Karpas-422 (cell line): Measurements from ENCODE around the gene TNS3. TPM values are rescaled to one million over a fixed set of nuclear protein-coding genes. Genes with fewer than 3 reads are reported as not detected.

Source experiments
- DNase-seq: peaks from one replicate; pipeline ENCODE4 v3.0.0-alpha.2; 2015
- H2AFZ ChIP-seq: fragments of 200-600 bp; sonication (generic); 2 replicates; pipeline ENCODE4 v1.6.1; 2014; ENCODE audit warnings: antibody characterized with exemption, low read length, mixed read lengths
- H3K27ac ChIP-seq: fragments of 200-600 bp; sonication (generic); 2 replicates; pipeline ENCODE4 v1.5.1; 2014; ENCODE audit warnings: mild to moderate bottlenecking, low read length, moderate library complexity
- H3K27me3 ChIP-seq: fragments of 200-600 bp; sonication (generic); 2 replicates; pipeline ENCODE4 v1.6.1; 2014; ENCODE audit warnings: low read length, mixed read lengths
- H3K36me3 ChIP-seq: fragments of 200-600 bp; sonication (generic); 2 replicates; pipeline ENCODE4 v1.6.1; 2014; ENCODE audit warnings: low read length, mixed read lengths; ENCODE audit not compliant: insufficient read depth
- H3K4me1 ChIP-seq: fragments of 200-600 bp; sonication (generic); 2 replicates; pipeline ENCODE4 v1.6.1; 2014; ENCODE audit warnings: mild to moderate bottlenecking, low read length, mixed read lengths
- H3K4me2 ChIP-seq: fragments of 200-600 bp; sonication (generic); 2 replicates; pipeline ENCODE4 v1.6.1; 2014; ENCODE audit warnings: low read length, low read depth, mild to moderate bottlenecking; ENCODE audit not compliant: poor library complexity, severe bottlenecking
- H3K4me3 ChIP-seq: fragments of 200-600 bp; sonication (generic); 2 replicates; pipeline ENCODE4 v1.5.1; 2014; ENCODE audit warnings: mild to moderate bottlenecking, antibody characterized with exemption, low read length, mixed read lengths
- H3K79me2 ChIP-seq: fragments of 200-600 bp; sonication (generic); 2 replicates; pipeline ENCODE4 v1.6.1; 2014; ENCODE audit warnings: mild to moderate bottlenecking, low read length, mixed read lengths
- H3K9ac ChIP-seq: fragments of 200-600 bp; sonication (generic); 2 replicates; pipeline ENCODE4 v1.6.0; 2014; ENCODE audit warnings: low read length
- H3K9me2 ChIP-seq: fragments of 200-600 bp; sonication (generic), shearing (Covaris generic); replicated peaks from 2 replicates; pipeline ENCODE4 v1.6.0; 2014; ENCODE audit warnings: mild to moderate bottlenecking, low read length, moderate library complexity; ENCODE audit not compliant: insufficient read depth
- H3K9me3 ChIP-seq: fragments of 300-700, 200-600 bp; sonication (generic); 2 replicates; pipeline ENCODE4 v1.6.1; 2014; ENCODE audit warnings: low read length, mixed read lengths
- H4K20me1 ChIP-seq: fragments of 200-600 bp; sonication (generic); 2 replicates; pipeline ENCODE4 v1.6.1; 2014; ENCODE audit warnings: mild to moderate bottlenecking, antibody characterized with exemption, low read length, low read depth; ENCODE audit not compliant: insufficient read depth
- total RNA-seq: library from RNA; depleted of rRNA; stranded (reverse); fragments of >200 nt; shearing (Covaris generic); gene quantifications from 2 replicates; pipeline ENCODE4 v1.2.3, GENCODE V29; 2014; ENCODE audit warnings: low replicate concordance

TNS3 gene
- total RNA-seq, 1 experiment from 2014 or later: 56.6 TPM

DNA sequence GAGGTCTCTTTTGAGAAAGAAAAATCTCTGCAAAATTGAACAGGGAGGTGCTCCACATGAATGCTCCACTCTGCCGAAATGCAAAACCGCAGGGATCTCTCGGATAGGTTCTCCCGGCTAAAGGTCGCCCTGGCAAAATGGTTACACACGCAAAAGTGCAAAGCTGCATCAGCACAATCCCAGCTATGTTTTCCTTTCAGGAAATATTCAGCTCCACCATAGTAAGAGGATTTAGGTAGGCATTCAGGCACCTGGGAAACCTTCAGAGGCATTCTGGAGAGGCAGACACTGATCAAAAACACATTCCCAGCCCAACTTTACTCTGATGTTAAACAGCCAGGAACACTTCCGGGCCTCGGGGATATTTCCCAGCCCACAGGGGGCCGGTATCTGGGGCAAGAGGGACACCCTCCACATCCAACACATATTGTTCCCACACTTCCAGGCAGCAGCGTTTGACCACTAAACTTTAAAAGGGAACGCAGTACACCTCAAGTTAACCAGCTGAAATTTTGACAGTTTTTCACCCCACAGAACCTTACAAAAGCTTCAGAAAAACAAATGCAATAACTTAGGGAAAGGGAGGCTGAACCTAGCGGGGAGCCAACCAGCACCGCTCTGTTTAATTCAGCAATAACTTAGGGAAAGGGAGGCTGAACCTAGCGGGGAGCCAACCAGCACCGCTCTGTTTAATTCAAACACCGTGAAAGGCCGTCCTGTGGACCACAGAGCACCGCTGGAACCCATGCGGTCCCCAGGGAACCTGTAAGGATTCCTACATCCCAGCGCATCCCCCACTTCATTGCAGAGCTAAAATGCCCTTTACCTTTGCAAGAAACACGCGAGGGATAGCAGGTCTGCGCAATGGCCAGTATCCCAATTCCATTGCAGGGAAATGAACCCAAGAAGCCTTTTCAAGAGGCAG, 45.9 kb downstream of the TNS3 start:
- Histone ChIP-seq H3K4me1 (peaks cover 26% of the 10 kb centered on the region), H3K9me2 (no peaks in the 10 kb centered on the region), H3K79me2 (peaks cover 93% of the 10 kb centered on the region), H3K27ac (peak overlapping the region; percentile 33; the same call in 1 of the 2 replicates), H3K4me2 (no peak overlapping the region), H2AFZ (no peak overlapping the region), H3K27me3 (no peaks in the 10 kb centered on the region), H4K20me1 (0 out of 2 replicates have a peak, but pooled peaks cover 3% of the 10 kb centered on the region), H3K9me3 (no peaks in the 10 kb centered on the region), H3K36me3 (0 out of 2 replicates have a peak, but pooled peaks cover 5% of the 10 kb centered on the region), H3K4me3 (no peak overlapping the region), H3K9ac (no peak overlapping the region)
- no peak for DNase-seq

DNA sequence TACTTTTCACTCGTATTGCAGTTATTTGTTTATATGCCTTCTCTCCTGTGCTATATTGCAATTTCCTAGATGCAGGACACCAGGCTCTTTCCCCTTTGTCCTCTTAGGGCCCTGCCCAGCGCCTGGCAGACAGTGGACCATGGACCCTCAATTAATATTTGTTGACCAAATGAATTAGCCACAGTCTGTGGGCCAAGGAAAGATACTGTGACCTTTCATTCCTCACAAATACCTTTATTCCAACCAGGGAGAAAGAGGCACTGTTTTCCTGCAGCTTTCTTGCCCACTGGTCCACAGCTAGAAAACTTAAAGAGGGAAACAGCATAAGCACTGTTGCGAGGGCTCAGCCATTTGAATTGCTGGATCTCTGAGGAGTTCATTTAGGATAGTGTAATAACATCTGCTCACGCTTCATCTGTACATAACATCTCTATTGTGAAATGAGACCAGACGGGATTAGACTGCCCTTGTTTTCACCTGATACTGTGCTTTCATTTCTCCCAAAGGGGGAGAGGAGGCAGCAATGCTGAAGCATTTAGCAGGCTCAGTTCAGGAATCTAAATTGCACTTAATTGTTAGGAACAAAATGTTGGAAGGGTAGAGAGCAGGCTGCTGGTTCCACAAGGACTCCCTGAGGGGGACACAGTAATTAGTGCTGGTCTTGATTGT, 46.7 kb downstream of the TNS3 start:
- Histone ChIP-seq H3K79me2 (peaks cover 90% of the 10 kb centered on the region), H4K20me1 (0 out of 2 replicates have a peak, but pooled peaks cover 3% of the 10 kb centered on the region), H3K4me2 (no peak overlapping the region), H3K9me2 (no peaks in the 10 kb centered on the region), H3K9me3 (no peaks in the 10 kb centered on the region), H3K27ac (peak overlapping the region; percentile 33; the same call in 1 of the 2 replicates), H3K36me3 (0 out of 2 replicates have a peak, but pooled peaks cover 5% of the 10 kb centered on the region), H3K4me1 (peaks cover 26% of the 10 kb centered on the region), H3K27me3 (no peaks in the 10 kb centered on the region), H3K9ac (no peak overlapping the region), H2AFZ (no peak overlapping the region), H3K4me3 (no peak overlapping the region)
- DNase-seq: no peak

DNA sequence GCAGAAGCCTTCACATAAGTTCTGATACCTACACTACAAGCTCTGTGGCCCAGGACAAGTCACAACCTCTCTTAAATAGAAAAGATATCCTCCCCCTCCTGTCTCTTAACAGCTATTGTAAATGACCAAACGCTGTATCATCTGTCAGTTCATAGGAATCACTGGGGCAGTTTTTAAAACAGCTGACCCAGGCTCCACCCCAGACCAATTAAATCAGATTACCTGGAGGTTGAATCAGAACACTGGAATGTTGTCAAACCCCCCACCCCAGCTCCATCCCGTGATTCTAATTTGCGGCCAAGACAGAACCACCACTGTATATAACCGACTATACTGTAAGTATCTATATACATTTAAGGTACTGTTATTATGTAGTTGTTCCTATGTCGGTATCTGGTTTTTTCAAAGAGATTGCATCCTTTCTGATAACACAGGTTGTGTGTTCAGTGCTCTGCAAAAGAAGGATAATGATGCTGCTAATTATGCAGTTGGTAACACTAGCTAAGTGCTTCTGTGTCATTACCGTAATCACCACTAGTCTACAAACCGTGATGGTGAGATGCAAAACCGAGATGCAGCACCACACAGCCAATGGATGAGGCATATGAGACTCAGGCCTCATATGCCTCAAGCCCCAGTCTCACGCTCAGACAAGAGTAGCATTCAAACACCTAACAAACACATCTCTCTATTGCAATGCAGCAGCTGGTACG, 47.4 kb downstream of the TNS3 start:
- Histone ChIP-seq H3K4me1 (peaks cover 28% of the 10 kb centered on the region), H3K9me3 (no peaks in the 10 kb centered on the region), H3K79me2 (peaks cover 90% of the 10 kb centered on the region), H3K4me3 (no peak overlapping the region), H3K9me2 (no peaks in the 10 kb centered on the region), H3K36me3 (peaks cover 11% of the 10 kb centered on the region; the same call in 1 of the 2 replicates), H2AFZ (no peak overlapping the region), H3K9ac (no peak overlapping the region), H4K20me1 (0 out of 2 replicates have a peak, but pooled peaks cover 3% of the 10 kb centered on the region), H3K4me2 (no peak overlapping the region), H3K27ac (no peak overlapping the region), H3K27me3 (no peaks in the 10 kb centered on the region)
- peak; percentile 67 for DNase-seq

DNA sequence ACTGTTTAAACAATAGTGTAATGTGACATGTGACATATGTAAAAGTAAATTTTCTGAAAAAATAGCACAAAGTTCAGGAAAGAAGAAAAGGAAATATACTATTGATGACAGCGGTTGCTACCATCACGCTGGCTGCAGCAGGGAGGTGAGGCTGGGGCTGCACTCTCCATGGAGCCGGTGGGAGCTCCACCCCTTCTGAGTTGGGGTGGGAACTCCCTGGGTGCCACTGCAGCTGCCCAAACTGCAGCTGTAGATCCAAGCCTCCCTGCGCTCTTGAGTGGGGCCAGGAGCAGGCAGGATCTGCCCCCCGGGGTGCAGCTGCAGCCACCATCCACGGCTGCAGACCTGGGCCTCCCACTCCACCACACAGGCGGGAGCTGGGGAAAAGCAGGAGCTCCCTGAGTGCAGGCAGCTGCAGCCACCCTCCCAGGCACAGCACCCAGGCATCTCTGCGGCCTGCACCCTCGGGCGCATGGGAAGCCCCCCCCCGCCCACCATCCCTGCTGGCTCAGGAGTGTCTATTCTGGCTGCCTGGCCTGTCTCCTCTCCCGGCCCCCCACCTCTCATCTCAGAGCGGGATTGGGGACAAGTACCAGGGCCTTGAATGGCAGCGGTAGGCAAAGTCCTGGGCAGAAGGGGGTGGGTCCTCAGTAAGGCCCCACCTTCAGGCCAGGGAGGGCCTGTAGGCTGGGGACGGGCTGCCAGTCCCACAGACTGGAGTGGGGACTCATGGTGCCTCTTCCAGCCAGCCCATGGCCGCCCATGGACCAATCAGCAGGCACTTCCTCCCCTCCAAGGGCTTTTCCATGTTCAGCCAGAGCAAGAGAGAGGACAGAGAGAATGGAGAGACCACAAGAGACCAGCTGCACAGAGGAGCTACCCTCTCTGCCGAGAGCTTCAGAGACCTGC, 50.1 kb downstream of the TNS3 start:
- peaks cover 18% of the 10 kb centered on the region for H3K36me3 ChIP-seq
- no peaks in the 10 kb centered on the region for H3K9me3 ChIP-seq
- no peak overlapping the region for H3K4me3 ChIP-seq
- no peak overlapping the region for H3K4me2 ChIP-seq
- H2AFZ ChIP-seq: no peak overlapping the region
- H3K9me2 ChIP-seq: no peaks in the 10 kb centered on the region
- H3K27me3 ChIP-seq: no peaks in the 10 kb centered on the region
- peaks cover 78% of the 10 kb centered on the region for H3K79me2 ChIP-seq
- H3K9ac ChIP-seq: no peak overlapping the region
- H3K27ac ChIP-seq: no peak overlapping the region; the same call in 1 of the 2 replicates
- peaks cover 32% of the 10 kb centered on the region for H3K4me1 ChIP-seq
- 0 out of 2 replicates have a peak, but pooled peaks cover 3% of the 10 kb centered on the region for H4K20me1 ChIP-seq
- no peak for DNase-seq

DNA sequence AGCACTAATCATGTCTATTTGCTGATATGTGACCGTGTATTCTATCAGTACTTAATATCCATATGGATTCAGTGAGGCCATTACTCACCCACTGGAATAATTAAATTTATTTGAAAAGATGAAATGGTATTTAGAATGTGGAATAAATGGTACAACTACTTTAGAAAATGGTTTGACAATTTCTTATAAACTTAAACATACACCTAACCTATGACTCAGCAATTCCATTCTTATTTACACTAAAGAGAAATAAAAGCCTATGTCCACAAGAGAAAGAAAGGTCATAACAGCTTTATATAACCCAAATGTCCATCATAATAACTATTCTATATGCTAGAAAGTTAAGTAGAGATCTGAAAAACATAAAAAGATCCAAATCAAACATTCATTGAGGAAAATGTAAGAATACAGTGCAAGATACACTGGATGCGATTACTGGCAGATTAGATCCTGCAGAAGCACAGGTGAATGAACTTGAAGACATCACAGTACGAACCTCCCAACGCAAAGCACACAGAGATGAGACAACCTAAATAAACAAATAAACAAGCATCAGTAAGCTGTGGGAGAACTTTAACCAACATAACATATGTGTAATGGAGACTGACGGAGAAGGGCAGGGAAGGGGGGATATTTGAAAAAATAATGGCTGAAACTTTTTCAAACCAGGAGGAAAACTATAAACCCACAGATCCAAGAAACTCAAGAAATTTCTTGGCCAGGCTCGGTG, 51.9 kb downstream of the TNS3 start:
- Histone ChIP-seq H4K20me1 (no peaks in the 10 kb centered on the region), H3K4me3 (no peak overlapping the region), H3K79me2 (peaks cover 64% of the 10 kb centered on the region), H3K27ac (peak overlapping the region; percentile 40), H3K36me3 (peaks cover 14% of the 10 kb centered on the region), H3K9me3 (no peaks in the 10 kb centered on the region), H3K27me3 (no peaks in the 10 kb centered on the region), H2AFZ (no peak overlapping the region), H3K9ac (no peak overlapping the region), H3K4me2 (no peak overlapping the region), H3K9me2 (no peaks in the 10 kb centered on the region), H3K4me1 (peaks cover 22% of the 10 kb centered on the region)
- DNase-seq: no peak

DNA sequence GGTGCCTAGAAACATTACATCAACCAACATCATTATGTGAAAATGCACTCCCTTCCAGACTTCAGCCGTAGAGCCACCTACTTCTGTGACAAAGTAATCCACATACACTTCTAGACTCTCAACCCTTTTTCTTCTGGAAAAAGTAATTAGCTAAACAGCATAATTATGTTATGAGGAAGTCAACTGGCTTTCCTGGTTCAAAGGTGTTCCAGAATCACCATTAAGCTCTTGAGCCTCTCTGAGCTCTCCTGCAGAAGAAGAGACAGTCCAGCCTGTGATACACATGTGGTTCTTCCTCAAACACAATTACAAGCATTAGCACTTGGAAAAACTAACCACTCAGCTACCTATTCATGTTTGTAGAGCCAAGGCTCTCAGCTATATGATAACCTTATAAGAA, 52.5 kb downstream of the TNS3 start:
- Histone ChIP-seq H2AFZ (no peak overlapping the region), H3K9me3 (no peaks in the 10 kb centered on the region), H3K27ac (peak overlapping the region; percentile 40; the same call in 1 of the 2 replicates), H4K20me1 (no peaks in the 10 kb centered on the region), H3K79me2 (peaks cover 58% of the 10 kb centered on the region), H3K4me3 (no peak overlapping the region), H3K27me3 (no peaks in the 10 kb centered on the region), H3K9ac (no peak overlapping the region), H3K4me2 (no peak overlapping the region), H3K9me2 (no peaks in the 10 kb centered on the region), H3K36me3 (peaks cover 13% of the 10 kb centered on the region), H3K4me1 (peaks cover 18% of the 10 kb centered on the region)
- DNase-seq: no peak

DNA sequence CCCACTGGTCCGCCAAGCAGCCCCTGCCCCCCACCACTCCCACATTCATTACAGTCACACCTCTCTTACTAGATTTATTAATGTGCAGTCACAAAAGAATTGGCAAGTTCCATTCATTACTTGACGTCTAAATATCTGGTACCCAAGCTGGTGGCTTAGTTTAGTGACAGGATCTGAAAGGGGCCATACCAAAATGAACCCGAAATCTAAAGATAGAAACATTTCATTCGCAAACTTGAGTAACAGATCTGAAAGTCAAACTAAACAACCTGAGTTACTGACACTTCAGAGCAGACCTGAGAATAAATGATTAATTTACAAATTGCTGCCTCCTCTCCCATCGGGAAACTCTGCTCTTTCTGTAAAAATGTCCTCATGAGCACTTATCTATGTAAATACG, 53.4 kb downstream of the TNS3 start:
- Histone ChIP-seq H4K20me1 (no peaks in the 10 kb centered on the region), H2AFZ (no peak overlapping the region), H3K9me3 (no peaks in the 10 kb centered on the region), H3K79me2 (peaks cover 58% of the 10 kb centered on the region), H3K36me3 (peaks cover 13% of the 10 kb centered on the region), H3K9ac (no peak overlapping the region), H3K27me3 (no peaks in the 10 kb centered on the region), H3K4me1 (peaks cover 18% of the 10 kb centered on the region), H3K4me2 (no peak overlapping the region), H3K27ac (no peak overlapping the region), H3K9me2 (no peaks in the 10 kb centered on the region), H3K4me3 (no peak overlapping the region)
- DNase-seq: no peak
